ENCODE results near the gene ZNF467.

Gene ZNF467, protein sequence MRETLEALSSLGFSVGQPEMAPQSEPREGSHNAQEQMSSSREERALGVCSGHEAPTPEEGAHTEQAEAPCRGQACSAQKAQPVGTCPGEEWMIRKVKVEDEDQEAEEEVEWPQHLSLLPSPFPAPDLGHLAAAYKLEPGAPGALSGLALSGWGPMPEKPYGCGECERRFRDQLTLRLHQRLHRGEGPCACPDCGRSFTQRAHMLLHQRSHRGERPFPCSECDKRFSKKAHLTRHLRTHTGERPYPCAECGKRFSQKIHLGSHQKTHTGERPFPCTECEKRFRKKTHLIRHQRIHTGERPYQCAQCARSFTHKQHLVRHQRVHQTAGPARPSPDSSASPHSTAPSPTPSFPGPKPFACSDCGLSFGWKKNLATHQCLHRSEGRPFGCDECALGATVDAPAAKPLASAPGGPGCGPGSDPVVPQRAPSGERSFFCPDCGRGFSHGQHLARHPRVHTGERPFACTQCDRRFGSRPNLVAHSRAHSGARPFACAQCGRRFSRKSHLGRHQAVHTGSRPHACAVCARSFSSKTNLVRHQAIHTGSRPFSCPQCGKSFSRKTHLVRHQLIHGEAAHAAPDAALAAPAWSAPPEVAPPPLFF

DNA sequence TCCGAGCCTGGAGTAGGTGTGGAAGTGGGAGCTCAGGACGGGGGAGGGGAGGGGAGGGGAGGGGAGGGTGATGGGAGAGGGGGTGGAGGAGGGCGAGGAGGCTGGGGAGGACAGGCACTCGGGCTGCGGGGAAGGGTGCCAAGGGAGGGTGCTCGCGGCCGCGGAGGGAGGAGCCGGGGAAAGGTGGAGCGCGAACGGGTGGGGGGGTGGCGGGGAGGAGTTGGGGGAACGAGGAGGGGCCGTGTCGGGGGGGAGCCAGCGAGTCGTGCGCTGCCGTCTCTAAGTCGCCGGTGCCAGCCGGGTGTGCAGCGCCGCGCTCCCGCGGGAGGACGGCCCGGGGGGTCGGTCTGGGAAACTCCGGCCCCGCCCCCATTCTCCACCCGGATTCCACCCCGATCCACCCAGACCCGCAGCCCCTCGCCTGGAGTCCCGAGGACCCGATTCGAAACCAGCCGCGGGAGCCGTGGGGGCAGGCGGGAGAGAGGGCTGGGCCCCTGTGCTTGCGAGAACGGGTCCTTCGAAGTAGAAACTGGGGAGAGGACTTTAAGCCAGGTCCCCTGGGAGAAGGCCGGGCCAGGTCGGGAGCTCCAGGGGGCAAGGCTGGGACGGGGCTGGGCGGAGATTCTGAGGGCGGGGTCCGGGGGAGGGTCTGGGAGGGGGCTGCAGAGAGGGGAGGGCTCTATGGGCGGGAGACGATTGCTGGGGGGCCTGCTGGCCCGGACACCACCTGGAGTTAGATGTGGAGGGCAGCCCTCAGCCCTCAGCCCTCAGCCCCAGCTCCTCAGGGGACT, at the start of gene ZNF467:
Gene ZNF467, minus strand, starts transcription at position 143 of the 791 bp plus-strand sequence. CDS start 2,556 bp downstream, outside the sequence.
- no peaks in the 10 kb centered on the region for H3K9me3 Mint-ChIP-seq

DNA sequence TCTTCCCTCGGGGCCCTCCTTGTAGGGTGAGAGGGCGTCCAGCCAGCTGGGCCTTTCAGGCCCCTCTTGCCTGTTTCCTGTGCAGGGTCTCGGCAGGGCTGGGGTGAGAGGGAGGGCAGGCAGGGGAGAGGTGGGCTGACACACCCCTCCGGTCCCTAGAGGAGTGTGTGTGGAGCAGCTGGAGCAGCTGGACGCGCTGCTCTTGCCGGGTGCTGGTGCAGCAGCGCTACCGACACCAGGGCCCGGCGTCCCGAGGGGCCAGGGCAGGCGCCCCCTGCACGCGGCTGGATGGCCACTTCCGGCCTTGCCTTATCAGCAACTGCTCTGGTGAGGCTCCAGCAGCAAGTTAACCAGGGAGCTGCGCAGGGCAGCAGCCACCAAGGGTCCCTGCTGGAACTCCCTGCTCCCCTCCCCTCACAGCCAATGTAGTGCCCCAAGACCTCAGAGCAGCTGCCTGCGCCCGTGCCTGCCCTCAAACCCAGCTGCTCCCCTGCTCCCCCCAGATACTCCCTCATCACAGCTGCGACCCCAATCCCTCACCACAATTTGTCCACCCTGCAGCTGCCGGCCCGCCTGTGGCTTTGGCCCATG, 49.1 kb upstream of the ZNF467 start:
- Mint-ChIP-seq H3K27ac (no peak overlapping the region), H3K4me3 (no peak overlapping the region), H3K36me3 (ENCODE audit: low read depth) (no peaks in the 10 kb centered on the region), H3K27me3 (ENCODE audit: low read depth) (no peaks in the 10 kb centered on the region), H3K9me3 (no peaks in the 10 kb centered on the region), H3K4me1 (ENCODE audit: low read depth) (no peaks in the 10 kb centered on the region)

More for the DNA sequence above, at the start of gene ZNF467:
- Mint-ChIP-seq H3K27ac (no peak within 1 kb of the TSS), H3K36me3 (ENCODE audit: low read depth) (no peaks in the 10 kb centered on the region), H3K4me3 (peak within 1 kb of the TSS; percentile 75), H3K4me1 (ENCODE audit: low read depth) (peaks cover 4% of the 10 kb centered on the region), H3K27me3 (ENCODE audit: low read depth) (peaks cover 33% of the 10 kb centered on the region)

DNA sequence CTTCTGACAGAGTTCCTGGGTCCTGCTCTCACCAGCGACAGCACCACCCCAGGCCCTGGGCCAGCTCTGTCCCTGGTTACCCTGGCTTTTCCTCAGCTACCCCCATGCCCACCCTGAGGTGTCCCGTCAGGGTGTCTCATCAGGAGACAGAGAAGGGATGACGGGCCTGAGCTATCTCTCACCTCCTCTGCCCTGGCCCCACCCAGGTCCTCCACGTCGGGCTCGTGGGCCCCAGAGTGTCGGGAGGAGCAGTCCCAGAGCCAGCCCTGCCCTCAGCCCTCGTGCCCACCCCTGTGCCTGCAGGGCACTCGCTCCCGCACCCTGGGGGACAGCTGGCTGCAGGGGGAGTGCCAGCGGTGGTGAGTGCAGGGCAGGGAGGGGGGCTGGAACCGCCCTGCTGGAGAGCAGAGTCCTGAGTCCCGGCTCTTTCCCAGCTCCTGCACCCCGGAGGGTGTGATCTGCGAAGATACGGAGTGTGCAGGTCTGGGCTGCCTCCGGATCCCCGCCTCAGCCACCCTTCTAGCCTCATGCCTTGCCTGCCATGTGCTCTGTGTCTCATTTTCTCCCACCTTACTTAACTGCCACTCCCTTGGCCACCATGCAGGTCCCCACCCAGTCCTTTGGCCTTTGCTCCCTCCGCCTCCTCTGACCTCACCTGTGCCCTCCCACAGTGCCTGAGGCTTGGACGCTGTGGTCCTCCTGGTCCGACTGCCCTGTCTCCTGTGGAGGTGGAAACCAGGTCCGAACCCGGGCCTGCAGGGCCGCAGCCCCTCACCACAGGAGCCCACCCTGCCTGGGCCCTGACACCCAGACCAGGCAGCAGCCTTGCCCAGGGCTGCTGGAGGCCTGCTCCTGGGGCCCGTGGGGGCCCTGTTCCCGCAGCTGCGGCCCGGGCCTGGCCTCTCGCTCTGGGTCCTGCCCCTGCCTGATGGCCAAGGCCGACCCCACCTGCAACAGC, 48.1 kb upstream of the ZNF467 start:
- H3K9me3 Mint-ChIP-seq: no peaks in the 10 kb centered on the region
- no peaks in the 10 kb centered on the region for H3K4me1 Mint-ChIP-seq (ENCODE audit: low read depth)
- no peaks in the 10 kb centered on the region for H3K27me3 Mint-ChIP-seq (ENCODE audit: low read depth)
- H3K36me3 Mint-ChIP-seq (ENCODE audit: low read depth): no peaks in the 10 kb centered on the region
- H3K27ac Mint-ChIP-seq: no peak overlapping the region
- H3K4me3 Mint-ChIP-seq: no peak overlapping the region

DNA sequence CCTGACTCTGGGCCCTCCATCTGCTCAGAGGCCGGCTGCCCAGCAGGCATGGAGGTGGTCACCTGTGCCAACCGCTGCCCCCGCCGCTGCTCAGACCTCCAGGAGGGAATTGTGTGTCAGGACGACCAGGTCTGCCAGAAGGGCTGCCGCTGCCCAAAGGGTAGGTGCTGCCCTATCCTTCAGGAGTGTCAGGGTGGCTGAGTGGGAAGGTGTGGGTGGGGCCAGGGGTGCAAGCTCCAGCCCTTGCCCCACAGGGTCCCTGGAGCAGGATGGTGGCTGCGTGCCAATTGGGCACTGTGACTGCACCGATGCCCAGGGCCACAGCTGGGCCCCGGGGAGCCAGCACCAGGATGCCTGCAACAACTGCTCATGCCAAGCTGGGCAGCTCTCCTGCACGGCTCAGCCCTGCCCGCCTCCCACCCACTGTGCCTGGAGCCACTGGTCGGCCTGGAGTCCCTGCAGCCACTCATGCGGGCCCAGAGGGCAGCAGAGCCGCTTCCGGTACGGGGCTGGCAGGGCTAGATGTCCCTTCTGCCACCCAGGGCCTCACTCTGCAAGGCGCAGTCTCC, 47.3 kb upstream of the ZNF467 start:
- Mint-ChIP-seq H3K4me1 (ENCODE audit: low read depth) (no peaks in the 10 kb centered on the region), H3K27ac (no peak overlapping the region), H3K27me3 (ENCODE audit: low read depth) (no peaks in the 10 kb centered on the region), H3K4me3 (no peak overlapping the region), H3K36me3 (ENCODE audit: low read depth) (no peaks in the 10 kb centered on the region), H3K9me3 (no peaks in the 10 kb centered on the region)

DNA sequence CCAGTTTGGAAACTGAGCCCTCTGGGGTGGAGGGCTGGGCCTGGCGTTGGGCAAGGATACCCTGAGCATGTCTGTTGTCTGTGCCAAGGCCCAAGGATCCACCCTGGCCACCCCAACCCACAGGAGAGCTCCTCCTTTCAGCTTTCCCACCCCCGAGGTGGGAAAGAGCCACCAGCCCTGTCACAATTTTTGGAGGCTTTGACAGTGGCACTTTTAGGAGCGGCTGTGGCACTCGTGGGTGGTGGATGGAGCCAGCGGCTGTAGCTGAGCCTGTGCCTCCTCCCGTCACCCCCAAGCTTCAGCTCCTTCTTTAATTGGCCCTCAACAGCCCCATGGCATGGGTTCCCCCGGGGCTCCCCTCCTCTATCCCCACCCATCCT, 46.6 kb upstream of the ZNF467 start:
- Mint-ChIP-seq H3K4me3 (no peak overlapping the region), H3K27me3 (ENCODE audit: low read depth) (no peaks in the 10 kb centered on the region), H3K36me3 (ENCODE audit: low read depth) (no peaks in the 10 kb centered on the region), H3K9me3 (no peaks in the 10 kb centered on the region), H3K27ac (no peak overlapping the region), H3K4me1 (ENCODE audit: low read depth) (no peaks in the 10 kb centered on the region)

DNA sequence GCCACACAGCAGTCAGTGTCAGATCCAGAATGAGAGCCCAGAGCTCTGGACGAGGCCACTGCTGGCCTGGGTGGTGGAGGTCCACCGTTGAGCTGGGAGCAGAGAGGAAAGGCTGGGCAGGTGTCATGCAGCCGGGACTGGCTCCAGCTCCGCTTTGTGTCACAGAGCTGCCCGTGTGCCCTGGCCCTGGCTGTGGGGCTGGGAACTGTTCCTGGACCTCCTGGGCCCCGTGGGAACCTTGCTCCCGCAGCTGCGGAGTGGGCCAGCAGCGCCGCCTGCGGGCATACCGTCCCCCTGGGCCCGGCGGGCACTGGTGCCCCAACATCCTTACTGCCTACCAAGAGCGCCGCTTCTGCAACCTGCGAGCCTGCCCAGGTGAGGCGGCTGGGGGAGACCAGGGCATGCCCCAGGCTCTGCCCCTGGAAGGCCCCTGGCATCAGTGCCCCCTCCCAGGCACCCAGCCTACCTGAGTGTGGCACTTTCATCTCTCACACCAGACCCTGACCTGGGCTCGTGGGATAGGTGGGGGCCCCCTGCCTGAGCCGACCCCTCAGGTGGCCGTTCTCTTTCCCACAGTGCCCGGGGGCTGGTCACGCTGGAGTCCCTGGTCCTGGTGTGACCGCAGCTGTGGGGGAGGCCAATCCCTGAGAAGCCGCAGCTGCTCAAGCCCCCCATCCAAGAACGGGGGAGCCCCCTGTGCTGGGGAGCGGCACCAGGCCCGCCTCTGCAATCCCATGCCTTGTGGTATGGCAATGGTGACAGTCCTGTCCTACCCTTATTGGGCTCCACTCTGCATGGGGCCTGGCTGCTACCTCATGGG, 46.0 kb upstream of the ZNF467 start:
- Mint-ChIP-seq H3K9me3 (no peaks in the 10 kb centered on the region), H3K4me1 (ENCODE audit: low read depth) (no peaks in the 10 kb centered on the region), H3K4me3 (no peak overlapping the region), H3K36me3 (ENCODE audit: low read depth) (no peaks in the 10 kb centered on the region), H3K27ac (no peak overlapping the region), H3K27me3 (ENCODE audit: low read depth) (no peaks in the 10 kb centered on the region)

DNA sequence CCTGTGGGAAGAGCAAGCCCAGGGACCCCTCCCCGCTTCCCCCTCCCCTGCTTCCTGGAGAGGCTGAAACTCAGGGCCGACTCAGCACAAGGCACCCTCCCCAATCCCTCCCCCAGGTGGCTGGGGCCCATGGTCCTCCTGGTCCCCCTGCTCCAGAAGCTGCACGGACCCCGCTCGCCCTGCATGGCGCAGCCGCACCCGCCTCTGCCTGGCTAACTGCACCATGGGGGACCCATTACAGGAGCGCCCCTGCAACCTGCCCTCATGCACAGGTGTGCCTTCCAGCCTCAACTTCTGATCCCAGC, 45.1 kb upstream of the ZNF467 start:
- Mint-ChIP-seq H3K4me1 (ENCODE audit: low read depth) (no peaks in the 10 kb centered on the region), H3K4me3 (no peak overlapping the region), H3K27ac (no peak overlapping the region), H3K9me3 (no peaks in the 10 kb centered on the region), H3K36me3 (ENCODE audit: low read depth) (no peaks in the 10 kb centered on the region), H3K27me3 (ENCODE audit: low read depth) (no peaks in the 10 kb centered on the region)

DNA sequence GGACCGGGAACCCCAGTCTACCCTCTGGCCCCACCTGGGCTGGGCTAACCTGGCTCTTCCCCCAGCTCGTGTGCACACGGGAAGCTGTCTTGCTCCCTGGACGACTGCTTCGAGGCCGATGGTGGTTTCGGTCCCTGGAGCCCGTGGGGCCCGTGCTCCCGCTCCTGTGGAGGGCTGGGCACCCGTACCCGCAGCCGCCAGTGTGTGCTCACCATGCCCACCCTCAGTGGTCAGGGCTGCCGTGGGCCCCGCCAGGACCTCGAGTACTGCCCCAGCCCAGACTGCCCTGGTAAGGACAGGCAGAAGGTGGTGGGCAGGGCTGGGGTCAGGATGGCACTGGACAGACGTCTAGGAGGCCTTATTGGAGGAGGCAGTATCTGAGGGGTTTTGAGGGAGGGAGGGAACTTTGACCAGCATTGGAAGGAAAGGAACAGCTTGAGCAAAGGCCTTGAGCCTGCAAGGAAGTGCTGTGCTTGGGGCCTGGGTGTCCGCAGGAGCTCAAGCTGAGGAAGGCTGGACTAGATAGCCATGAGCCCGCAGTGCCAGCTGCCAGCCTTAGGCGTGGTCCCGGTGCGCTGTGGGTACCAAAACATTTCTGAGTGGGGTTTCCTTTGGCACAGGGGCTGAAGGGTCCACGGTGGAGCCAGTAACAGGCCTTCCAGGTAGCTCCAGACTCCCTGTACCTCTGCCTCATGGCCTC, 44.6 kb upstream of the ZNF467 start:
- no peaks in the 10 kb centered on the region for H3K36me3 Mint-ChIP-seq (ENCODE audit: low read depth)
- H3K9me3 Mint-ChIP-seq: no peaks in the 10 kb centered on the region
- no peak overlapping the region for H3K4me3 Mint-ChIP-seq
- H3K4me1 Mint-ChIP-seq (ENCODE audit: low read depth): no peaks in the 10 kb centered on the region
- H3K27ac Mint-ChIP-seq: no peak overlapping the region
- no peaks in the 10 kb centered on the region for H3K27me3 Mint-ChIP-seq (ENCODE audit: low read depth)

DNA sequence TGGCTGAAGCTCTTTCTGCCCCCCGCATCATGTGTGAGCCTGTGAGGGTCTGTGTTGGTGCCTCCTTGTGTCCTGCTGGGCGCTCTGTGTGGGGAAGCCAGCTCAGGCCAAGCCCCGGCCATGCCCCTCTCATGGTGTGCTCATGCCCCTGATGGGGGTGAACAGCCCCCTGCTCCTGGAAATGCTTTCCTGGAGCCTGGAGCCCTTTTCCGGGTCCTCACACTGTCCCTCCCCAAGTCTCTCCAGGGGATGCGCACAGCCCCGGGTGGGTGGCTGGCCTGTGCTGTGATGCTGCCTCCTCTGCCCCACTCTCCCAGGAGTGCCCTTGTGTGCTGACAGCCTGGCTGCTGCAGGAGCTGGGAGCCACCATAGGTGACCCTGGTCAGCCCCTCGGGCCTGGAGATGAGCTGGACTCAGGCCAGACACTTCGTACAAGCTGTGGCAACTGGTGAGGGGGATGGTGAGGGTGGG, 43.9 kb upstream of the ZNF467 start:
- no peaks in the 10 kb centered on the region for H3K36me3 Mint-ChIP-seq (ENCODE audit: low read depth)
- no peaks in the 10 kb centered on the region for H3K27me3 Mint-ChIP-seq (ENCODE audit: low read depth)
- H3K27ac Mint-ChIP-seq: no peak overlapping the region
- no peak overlapping the region for H3K4me3 Mint-ChIP-seq
- no peaks in the 10 kb centered on the region for H3K4me1 Mint-ChIP-seq (ENCODE audit: low read depth)
- no peaks in the 10 kb centered on the region for H3K9me3 Mint-ChIP-seq

DNA sequence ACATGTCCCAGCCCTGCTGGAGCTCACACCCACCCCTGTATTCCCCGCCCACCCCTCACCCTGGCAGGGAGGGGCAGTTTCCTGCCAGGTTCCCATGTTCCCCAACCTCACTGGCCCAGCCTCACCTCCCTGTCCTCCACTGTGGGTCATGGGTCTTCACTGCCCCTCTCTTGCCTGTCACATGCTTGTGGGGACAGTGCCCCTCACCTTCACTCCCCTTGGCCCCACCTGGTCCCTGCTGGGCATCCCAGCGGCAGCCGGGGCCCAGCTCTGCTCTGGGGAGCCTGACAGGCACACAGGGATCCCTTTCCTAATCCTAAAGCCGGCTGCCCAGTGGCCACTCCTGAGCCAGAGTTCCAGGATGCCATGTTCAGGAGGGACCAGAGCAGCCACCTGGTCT, 43.4 kb upstream of the ZNF467 start:
- no peaks in the 10 kb centered on the region for H3K36me3 Mint-ChIP-seq (ENCODE audit: low read depth)
- no peaks in the 10 kb centered on the region for H3K9me3 Mint-ChIP-seq
- no peaks in the 10 kb centered on the region for H3K4me1 Mint-ChIP-seq (ENCODE audit: low read depth)

DNA sequence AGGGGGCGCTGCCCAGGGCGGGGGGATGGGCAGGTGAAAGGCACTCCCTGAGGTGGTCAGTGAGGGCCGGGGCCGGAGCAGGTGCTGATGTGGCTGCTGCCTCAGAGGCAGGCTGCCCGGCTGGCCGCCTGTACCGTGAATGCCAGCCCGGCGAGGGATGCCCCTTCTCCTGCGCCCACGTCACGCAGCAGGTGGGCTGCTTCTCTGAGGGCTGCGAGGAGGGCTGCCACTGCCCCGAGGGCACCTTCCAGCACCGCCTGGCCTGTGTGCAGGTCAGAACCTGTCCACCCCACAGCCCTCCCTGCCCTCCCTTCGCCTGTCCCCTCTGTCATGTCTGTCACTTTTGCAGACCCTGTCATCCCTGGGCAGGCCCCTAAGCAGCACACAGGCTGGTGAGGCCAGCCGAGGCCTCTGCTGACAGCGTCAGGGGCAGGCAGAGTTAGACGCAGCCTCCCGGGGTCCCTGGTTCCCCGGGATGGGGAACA, 42.9 kb upstream of the ZNF467 start:
- H3K9me3 Mint-ChIP-seq: no peaks in the 10 kb centered on the region
- H3K36me3 Mint-ChIP-seq (ENCODE audit: low read depth): no peaks in the 10 kb centered on the region
- no peak overlapping the region for H3K27ac Mint-ChIP-seq
- no peaks in the 10 kb centered on the region for H3K27me3 Mint-ChIP-seq (ENCODE audit: low read depth)
- no peaks in the 10 kb centered on the region for H3K4me1 Mint-ChIP-seq (ENCODE audit: low read depth)
- no peak overlapping the region for H3K4me3 Mint-ChIP-seq

More for the DNA sequence above, 43.4 kb upstream of the ZNF467 start:
- Mint-ChIP-seq H3K27ac (no peak overlapping the region), H3K27me3 (ENCODE audit: low read depth) (no peaks in the 10 kb centered on the region), H3K4me3 (no peak overlapping the region)

DNA sequence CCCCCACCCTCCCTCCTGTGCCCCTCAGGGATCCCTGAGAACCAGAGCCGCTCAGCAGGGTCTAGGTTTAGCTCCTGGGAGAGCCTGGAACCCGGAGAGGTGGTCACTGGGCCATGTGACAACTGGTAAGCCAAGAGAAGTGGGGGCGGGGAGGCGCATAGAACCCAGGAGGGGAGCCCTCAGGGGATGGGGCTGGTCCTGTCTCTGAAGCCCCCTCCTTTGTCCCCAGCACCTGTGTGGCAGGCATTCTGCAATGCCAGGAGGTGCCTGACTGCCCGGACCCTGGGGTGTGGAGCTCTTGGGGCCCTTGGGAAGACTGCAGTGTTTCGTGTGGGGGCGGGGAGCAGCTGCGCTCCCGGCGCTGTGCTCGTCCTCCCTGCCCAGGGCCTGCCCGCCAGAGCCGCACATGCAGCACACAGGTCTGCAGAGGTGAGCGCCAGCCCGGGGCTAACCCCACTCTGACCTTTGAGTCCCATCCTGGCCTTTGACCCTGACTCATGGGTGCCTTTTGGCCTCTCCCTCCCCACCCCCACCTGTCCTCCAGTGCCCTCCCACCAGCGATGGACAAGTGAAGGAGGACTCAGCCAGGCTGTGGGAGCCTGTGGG, 42.4 kb upstream of the ZNF467 start:
- H3K9me3 Mint-ChIP-seq: no peaks in the 10 kb centered on the region

More for the DNA sequence above, 42.4 kb upstream of the ZNF467 start:
- Mint-ChIP-seq H3K36me3 (ENCODE audit: low read depth) (no peaks in the 10 kb centered on the region), H3K4me1 (ENCODE audit: low read depth) (no peaks in the 10 kb centered on the region), H3K27me3 (ENCODE audit: low read depth) (no peaks in the 10 kb centered on the region), H3K27ac (no peak overlapping the region), H3K4me3 (no peak overlapping the region)
